Sigmoid colon (tissue), 7 donors: Measurements from ENCODE around the gene TCF12. TPM values are rescaled to one million over a fixed set of nuclear protein-coding genes. Genes with fewer than 3 reads are reported as not detected.

Experiments used
- DNase-seq: peaks from one replicate; pipeline ENCODE4 v3.0.0-alpha.2; 2019
- H3K27ac ChIP-seq, 4 donors: fragments of 200-600 bp; sonication (generic); one replicate each; pipeline ENCODE4 v1.5.1; 2016 to 2019; ENCODE audit warnings: mild to moderate bottlenecking in 1 of 4
- H3K27me3 ChIP-seq, 3 donors: fragments of 200-600 bp; sonication (generic); one replicate each; pipeline ENCODE4 v1.5.1; 2019; ENCODE audit warnings: mild to moderate bottlenecking in 1 of 3
- H3K36me3 ChIP-seq, 4 donors: fragments of 200-600 bp; sonication (generic); one replicate each; pipeline ENCODE4 v1.5.1; 2016 to 2019
- H3K4me1 ChIP-seq, 4 donors: fragments of 200-600 bp; sonication (generic); one replicate each; pipeline ENCODE4 v1.5.1; 2017 to 2019
- H3K4me3 ChIP-seq, 4 donors: fragments of 200-600 bp; sonication (generic); one replicate each; pipeline ENCODE4 v1.5.1; 2017 to 2019; ENCODE audit warnings: mild to moderate bottlenecking in 2 of 4, moderate library complexity in 1 of 4
- H3K9me3 ChIP-seq, 4 donors: fragments of 200-600 bp in 3 of 4; sonication (generic) in 3 of 4; one replicate each; pipeline versions ENCODE4 v1.5.1 to v1.6.1; 2013 to 2019
- CTCF ChIP-seq, 4 experiments: fragments of 450-650 bp in 3 of 4; fragments of 200-600 bp in 1 of 4; IDR thresholded peaks; one replicate each; pipeline ENCODE4 v1.5.1; 2016 to 2019; ENCODE audit warnings: antibody characterized with exemption in 4 of 4, mild to moderate bottlenecking in 3 of 4, moderate library complexity in 2 of 4
- EP300 ChIP-seq, 4 donors: sonication (generic); formaldehyde crosslinking; IDR thresholded peaks; one replicate each; pipeline ENCODE4 v1.6.1; 2017; ENCODE audit warnings: antibody characterized with exemption in 4 of 4
- POLR2A ChIP-seq, 2 donors: fragments of 450-650 bp; IDR thresholded peaks; one replicate each; pipeline ENCODE4 v1.6.1; 2016; ENCODE audit warnings: antibody characterized with exemption in 2 of 2, mild to moderate bottlenecking in 2 of 2, moderate library complexity in 2 of 2
- POLR2AphosphoS5 ChIP-seq, 4 donors: sonication (generic); formaldehyde crosslinking; IDR thresholded peaks; one replicate each; pipeline ENCODE4 v1.6.1; 2017; ENCODE audit warnings: antibody characterized with exemption in 4 of 4
- WGBS, 2 donors: extraction: QIAGEN DNeasy Blood & Tissue Kit; methylation state at CpG; one replicate each; pipeline ENCODE4 v1.1.7; 2013; 5-methylcytosine and 5-hydroxymethylcytosine counted together
- intact Hi-C: fragments of 100-400 bp; cut with DNase I; formaldehyde crosslinking; loops from one replicate; pipeline ENCODE4 v1.15.1; 2023
- polyA plus RNA-seq, 3 donors: library from polyadenylated mRNA; stranded (reverse); fragments of 200-250 nt; gene quantifications; one replicate each; pipeline ENCODE4 v1.2.3, GENCODE V29; 2013
- total RNA-seq, 4 donors: library from RNA; depleted of rRNA; stranded (reverse); fragments of >200 nt; gene quantifications; one replicate each; pipeline ENCODE4 v1.1.0, GENCODE V29; 2016
- donor health status: healthy with polysubstance abuse.
- donor health status: Bipolar disorder and iron deficiency.
- donor health status: healthy.

Gene TCF12
- total and polyA plus RNA-seq, 7 donors: 13.2 to 147 (median 77.8) TPM

- TF ChIP-seq POLR2AphosphoS5 (IDR thresholded peaks at IDR 0.05) (no peak), EP300 (IDR thresholded peaks at IDR 0.05) (no peak), CTCF (IDR thresholded peaks at IDR 0.05) (no peak), POLR2A (IDR thresholded peaks at IDR 0.05) (no peak)
- peaks cover 0 to 6% (median 0%) of the 10 kb centered on the region in 4 donors for H3K4me1 ChIP-seq
- no peaks in the 10 kb centered on the region for H3K27me3 ChIP-seq
- 72 to 78% methylated on average over 6 of the region's 6 CpGs for WGBS, 2 donors
- no peaks in the 10 kb centered on the region for H3K9me3 ChIP-seq
- peaks cover 0 to 27% (median 5%) of the 10 kb centered on the region in 4 donors for H3K36me3 ChIP-seq
- intact Hi-C loops: no loop called here
- H3K27ac ChIP-seq: no peak overlapping the region
- no peak overlapping the region for H3K4me3 ChIP-seq
- no peak for DNase-seq
These were observed 333.5 kb downstream of the TCF12 start for GRCh38 chr15:57251941-57252340.

- 86 to 89% methylated on average over 5 of the region's 5 CpGs for WGBS, 2 donors
- DNase-seq: no peak
- intact Hi-C loops: no loop called here
- H3K27me3 ChIP-seq: no peaks in the 10 kb centered on the region
- H3K9me3 ChIP-seq: no peaks in the 10 kb centered on the region
- peaks cover 0 to 19% (median 1%) of the 10 kb centered on the region in 4 donors for H3K36me3 ChIP-seq
- no peak overlapping the region for H3K4me3 ChIP-seq
- TF ChIP-seq POLR2AphosphoS5 (IDR thresholded peaks at IDR 0.05) (no peak), POLR2A (IDR thresholded peaks at IDR 0.05) (no peak), EP300 (IDR thresholded peaks at IDR 0.05) (no peak), CTCF (IDR thresholded peaks at IDR 0.05) (no peak)
- H3K27ac ChIP-seq: no peak overlapping the region
- peaks cover 0 to 6% (median 0%) of the 10 kb centered on the region in 4 donors for H3K4me1 ChIP-seq
These were observed 334.6 kb downstream of the TCF12 start for GRCh38 chr15:57253082-57253481.

- TF ChIP-seq POLR2A (IDR thresholded peaks at IDR 0.05) (no peak), POLR2AphosphoS5 (IDR thresholded peaks at IDR 0.05) (no peak), EP300 (IDR thresholded peaks at IDR 0.05) (no peak), CTCF (IDR thresholded peaks at IDR 0.05) (no peak)
- no peaks in the 10 kb centered on the region for H3K27me3 ChIP-seq
- intact Hi-C loops: no loop called here
- H3K9me3 ChIP-seq: no peaks in the 10 kb centered on the region
- no peak for DNase-seq
- peaks cover 0 to 6% (median 0%) of the 10 kb centered on the region in 4 donors for H3K4me1 ChIP-seq
- H3K4me3 ChIP-seq: no peak overlapping the region
- H3K27ac ChIP-seq: no peak overlapping the region
- peaks cover 0 to 19% (median 1%) of the 10 kb centered on the region in 4 donors for H3K36me3 ChIP-seq
- WGBS, 2 donors: 70 to 88% methylated on average over 2 of the region's 2 CpGs
These were observed 335.1 kb downstream of the TCF12 start for GRCh38 chr15:57253500-57253899.

DNA sequence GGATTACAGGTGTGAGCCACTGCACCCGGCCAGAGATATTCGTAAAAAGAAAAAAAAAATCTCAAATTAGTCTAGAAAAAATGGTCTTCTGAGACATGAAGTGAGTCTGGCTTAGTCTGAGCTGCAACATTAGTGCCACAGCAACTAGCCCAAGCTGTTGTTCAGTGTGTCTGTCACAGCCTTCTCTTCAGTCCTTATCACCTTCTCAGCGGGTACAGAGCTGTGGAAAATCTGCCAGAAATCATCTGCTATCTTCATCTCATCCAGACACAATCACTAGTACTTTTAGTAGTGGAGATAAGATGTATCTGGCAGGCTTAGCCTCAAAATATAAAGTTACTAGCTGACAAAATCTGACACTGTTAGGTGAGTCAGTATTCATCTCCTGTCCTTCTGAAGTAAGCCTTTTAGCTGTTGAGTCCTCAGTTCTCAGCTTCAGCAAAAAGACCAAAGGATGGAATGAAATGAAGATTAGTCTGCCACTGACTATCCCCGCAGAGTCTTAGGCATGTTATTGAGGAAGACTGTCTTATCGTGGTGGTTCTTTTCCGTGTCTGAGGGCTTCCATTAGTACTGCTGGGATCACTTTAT, 337.4 kb downstream of the TCF12 start:
- 92 to 95% methylated on average over 6 of the region's 6 CpGs for WGBS, 2 donors
- Histone ChIP-seq H3K4me3 (no peak overlapping the region), H3K9me3 (no peaks in the 10 kb centered on the region), H3K27me3 (no peaks in the 10 kb centered on the region), H3K36me3 (peaks cover 0 to 19% (median 1%) of the 10 kb centered on the region in 4 donors), H3K4me1 (peaks cover 0 to 10% (median 4%) of the 10 kb centered on the region in 4 donors), H3K27ac (no peak overlapping the region)
- DNase-seq: no peak
- intact Hi-C loops: no loop called here
- no peak for TF ChIP-seq POLR2A (IDR thresholded peaks at IDR 0.05)
- no peak for TF ChIP-seq POLR2AphosphoS5 (IDR thresholded peaks at IDR 0.05)
- TF ChIP-seq CTCF (IDR thresholded peaks at IDR 0.05): no peak
- no peak for TF ChIP-seq EP300 (IDR thresholded peaks at IDR 0.05)

GRCh38 chr15:57256939-57257338, 338.5 kb downstream of the TCF12 start:
- H3K36me3 ChIP-seq: peaks cover 0 to 24% (median 1%) of the 10 kb centered on the region in 4 donors
- no peak overlapping the region for H3K27ac ChIP-seq
- no peak for DNase-seq
- 17 to 65% methylated on average over 2 of the region's 2 CpGs for WGBS, 2 donors
- no peak overlapping the region for H3K4me3 ChIP-seq
- TF ChIP-seq CTCF (IDR thresholded peaks at IDR 0.05) (no peak), EP300 (IDR thresholded peaks at IDR 0.05) (no peak), POLR2A (IDR thresholded peaks at IDR 0.05) (no peak), POLR2AphosphoS5 (IDR thresholded peaks at IDR 0.05) (no peak)
- H3K4me1 ChIP-seq: peaks cover 0 to 9% (median 4%) of the 10 kb centered on the region in 4 donors
- intact Hi-C loops: no loop called here
- no peaks in the 10 kb centered on the region for H3K9me3 ChIP-seq
- no peaks in the 10 kb centered on the region for H3K27me3 ChIP-seq
